Measurements from ENCODE around the gene TICAM2.

Gene TICAM2

GRCh38 chr5:115578657-115579056 is 23.6 kb downstream of the TICAM2 start:
- DNase-seq (ENCODE audit: low spot score) = peak; percentile 48
- in situ Hi-C loops (cut with MboI; ENCODE audit: low sequenced_read_pairs, unreplicated experiment) = loop anchor here (25.0 kb wide), 2 partner anchors 266 to 491 kb away; no protein-coding TSS in a partner anchor

GRCh38 chr5:115577741-115578140 is 24.5 kb downstream of the TICAM2 start:
- in situ Hi-C loops (cut with MboI; ENCODE audit: low sequenced_read_pairs, unreplicated experiment) = loop anchor here (25.0 kb wide), 2 partner anchors 265 to 490 kb away; no protein-coding TSS in a partner anchor
- DNase-seq (ENCODE audit: low spot score) = no peak
- TF ChIP-seq CTCF (IDR thresholded peaks at IDR 0.05; ENCODE audit: borderline replicate concordance, control extremely low read depth, extremely low read depth, insufficient read depth, missing control alignments) = no peak

More at GRCh38 chr5:115578657-115579056, 23.6 kb downstream of the TICAM2 start:
- TF ChIP-seq CTCF (IDR thresholded peaks at IDR 0.05; ENCODE audit: borderline replicate concordance, control extremely low read depth, extremely low read depth, insufficient read depth, missing control alignments) = no peak

- no peak for TF ChIP-seq CTCF (IDR thresholded peaks at IDR 0.05; ENCODE audit: borderline replicate concordance, control extremely low read depth, extremely low read depth, insufficient read depth, missing control alignments)
- in situ Hi-C loops (cut with MboI; ENCODE audit: low sequenced_read_pairs, unreplicated experiment) = loop anchor here (25.0 kb wide), 2 partner anchors 265 to 490 kb away; no protein-coding TSS in a partner anchor
- no peak for DNase-seq (ENCODE audit: low spot score)
These were observed 24.9 kb downstream of the TICAM2 start for GRCh38 chr5:115577329-115577728.

DNA sequence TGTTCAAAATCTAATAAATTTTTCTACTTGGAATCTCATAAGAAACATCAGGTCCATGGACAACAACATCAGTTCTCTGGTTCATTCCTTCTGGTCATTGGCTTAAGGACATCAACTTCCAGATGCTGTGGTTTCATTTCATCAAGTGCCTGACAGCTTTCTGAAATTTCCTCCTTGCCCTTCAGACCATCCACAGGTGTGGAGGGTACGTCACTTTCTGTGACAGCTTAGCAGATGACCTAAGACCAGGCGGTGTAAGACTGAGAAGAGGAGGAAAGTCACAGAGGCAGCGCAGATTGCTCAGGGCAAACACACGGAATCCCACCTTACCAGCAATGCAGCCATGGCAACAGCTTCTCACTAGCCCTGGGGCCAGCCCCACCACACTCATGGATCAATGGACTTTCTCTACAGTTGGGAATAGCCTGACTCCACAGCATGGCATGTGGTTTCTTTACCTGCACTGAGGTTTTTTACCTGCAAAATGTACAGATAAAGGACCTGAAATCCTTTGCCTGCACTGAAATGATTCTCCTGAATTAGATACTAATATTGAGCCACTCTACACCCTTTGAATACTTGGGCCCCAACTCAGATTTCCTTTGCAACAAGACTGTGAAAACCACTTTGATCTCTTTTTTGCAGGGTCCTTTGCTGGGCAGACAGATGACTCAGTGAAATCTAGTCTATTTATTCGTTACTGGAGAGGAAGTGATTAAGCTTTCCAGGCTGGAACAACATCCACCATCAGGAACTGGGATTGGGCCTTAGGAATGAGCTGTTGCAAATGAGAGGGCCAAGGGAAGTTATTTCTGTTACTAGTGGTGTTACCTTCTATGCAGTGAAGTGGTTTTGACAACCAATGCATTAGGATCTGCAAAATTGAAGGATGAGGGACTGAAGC is 26.9 kb downstream of the TICAM2 start:
- in situ Hi-C loops (cut with MboI; ENCODE audit: low sequenced_read_pairs, unreplicated experiment) = loop anchor here (25.0 kb wide), 2 partner anchors 263 to 488 kb away; no protein-coding TSS in a partner anchor
- no peak for TF ChIP-seq CTCF (IDR thresholded peaks at IDR 0.05; ENCODE audit: borderline replicate concordance, control extremely low read depth, extremely low read depth, insufficient read depth, missing control alignments)
- no peak for DNase-seq (ENCODE audit: low spot score)

GRCh38 chr5:115573133-115573532 is 29.1 kb downstream of the TICAM2 start:
- in situ Hi-C loops (cut with MboI; ENCODE audit: low sequenced_read_pairs, unreplicated experiment) = no loop called here

GRCh38 chr5:115571441-115571878 is 30.8 kb downstream of the TICAM2 start:
- DNase-seq (ENCODE audit: low spot score) = no peak
- in situ Hi-C loops (cut with MboI; ENCODE audit: low sequenced_read_pairs, unreplicated experiment) = no loop called here
- no peak for TF ChIP-seq CTCF (IDR thresholded peaks at IDR 0.05; ENCODE audit: borderline replicate concordance, control extremely low read depth, extremely low read depth, insufficient read depth, missing control alignments)

More at GRCh38 chr5:115573133-115573532, 29.1 kb downstream of the TICAM2 start:
- DNase-seq (ENCODE audit: low spot score) = no peak
- TF ChIP-seq CTCF (IDR thresholded peaks at IDR 0.05; ENCODE audit: borderline replicate concordance, control extremely low read depth, extremely low read depth, insufficient read depth, missing control alignments) = no peak

All from GM13976 (cell line).